NCI-H1694 (cell line): ENCODE data around the gene CCT4.
"Not testable (repeated sequence)": the region's sequence is repeated elsewhere in the genome, so short reads cannot be mapped to it uniquely, and the experiment has no call there.

Source experiments
- DNase-seq: peaks from one replicate; lab custom pipeline; 2025; lab: John Stamatoyannopoulos, UW

Gene CCT4

DNA sequence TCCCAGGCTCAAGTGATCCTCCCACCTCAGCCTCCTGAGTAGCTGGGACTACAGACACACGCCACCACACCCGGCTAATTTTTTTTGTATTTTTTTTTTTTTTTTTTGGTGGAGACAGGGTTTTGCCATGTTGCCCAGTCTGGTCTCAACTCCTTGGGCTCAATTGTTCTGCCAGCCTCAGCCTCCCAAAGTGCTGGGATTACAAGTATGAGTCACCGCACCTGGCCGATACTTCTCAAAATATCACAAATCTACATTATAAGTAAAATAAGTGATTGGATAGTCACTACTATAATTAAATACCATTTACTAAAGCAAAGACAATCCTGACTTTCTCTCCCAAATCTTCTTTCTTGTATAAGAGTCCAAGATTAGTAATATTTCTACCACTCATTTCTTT lies 9.1 kb downstream of the CCT4 start:
- not testable (repeated sequence) for DNase-seq

DNA sequence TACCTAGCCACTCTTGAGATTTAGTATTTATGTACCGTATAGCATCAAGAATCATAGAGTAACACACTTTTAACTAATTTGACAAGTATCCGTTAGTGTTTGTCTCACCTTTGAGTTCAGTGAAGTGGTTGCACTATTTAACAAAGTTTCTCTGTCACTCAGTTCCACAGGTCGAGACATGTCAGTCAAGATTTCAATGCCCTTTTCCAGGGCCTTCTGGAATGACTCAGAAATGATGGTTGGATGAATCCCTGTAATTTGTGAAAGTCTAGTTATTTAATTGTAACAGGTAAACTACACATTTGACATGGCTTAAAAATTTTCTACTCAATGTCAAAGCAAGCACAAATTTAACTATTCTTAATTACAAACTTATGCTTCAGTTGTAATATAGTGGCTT lies 9.7 kb downstream of the CCT4 start:
- no peak for DNase-seq

DNA sequence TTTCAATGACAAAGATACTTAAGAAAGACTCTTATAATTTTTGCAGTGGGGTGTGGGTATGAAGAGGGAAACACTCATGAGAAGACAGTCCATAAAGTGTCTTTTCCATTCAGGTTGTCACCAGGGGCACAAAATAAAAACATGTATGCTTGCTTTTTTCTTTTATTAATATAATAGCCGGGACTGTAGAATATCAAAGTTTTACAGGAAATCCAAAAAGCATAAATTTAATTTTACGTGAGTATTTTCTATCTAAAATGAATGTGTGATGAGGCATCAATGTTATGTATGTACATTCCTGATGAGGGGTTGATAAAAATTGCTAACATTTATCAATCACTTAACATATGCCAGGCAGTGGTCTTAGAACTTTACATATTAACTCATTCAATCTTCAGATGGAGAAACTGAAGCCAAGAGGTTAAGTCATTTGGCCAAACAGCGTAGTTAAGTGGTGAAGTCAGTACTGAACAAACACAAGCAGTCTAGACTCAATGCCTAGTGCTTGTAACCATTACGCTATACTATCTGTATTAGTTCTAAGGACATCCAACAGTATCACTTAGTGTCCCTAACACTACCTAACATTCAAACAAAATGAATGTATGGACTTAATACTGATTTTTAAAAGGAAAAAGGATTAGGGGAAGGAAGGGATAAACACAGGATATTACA lies 10.7 kb downstream of the CCT4 start:
- no peak for DNase-seq

DNA sequence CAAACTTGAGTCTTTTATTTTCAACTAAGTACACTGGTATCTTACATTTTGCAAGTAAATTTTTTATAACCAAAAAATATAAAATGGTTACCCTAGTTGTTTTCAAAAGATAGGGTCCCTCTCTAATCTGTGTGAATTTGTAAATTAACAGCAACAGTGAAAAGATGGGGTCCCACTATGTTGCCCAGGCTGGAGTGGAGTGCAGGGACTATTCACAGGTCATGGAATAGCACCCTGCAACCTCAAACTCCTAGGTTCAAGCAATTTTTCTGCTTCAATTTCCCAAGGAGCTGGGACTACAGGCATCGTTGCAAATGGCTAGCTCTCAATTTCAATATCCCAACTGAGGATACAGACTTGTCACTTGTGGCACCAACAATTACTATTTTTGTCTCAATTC lies 12.1 kb downstream of the CCT4 start:
- DNase-seq = no peak

DNA sequence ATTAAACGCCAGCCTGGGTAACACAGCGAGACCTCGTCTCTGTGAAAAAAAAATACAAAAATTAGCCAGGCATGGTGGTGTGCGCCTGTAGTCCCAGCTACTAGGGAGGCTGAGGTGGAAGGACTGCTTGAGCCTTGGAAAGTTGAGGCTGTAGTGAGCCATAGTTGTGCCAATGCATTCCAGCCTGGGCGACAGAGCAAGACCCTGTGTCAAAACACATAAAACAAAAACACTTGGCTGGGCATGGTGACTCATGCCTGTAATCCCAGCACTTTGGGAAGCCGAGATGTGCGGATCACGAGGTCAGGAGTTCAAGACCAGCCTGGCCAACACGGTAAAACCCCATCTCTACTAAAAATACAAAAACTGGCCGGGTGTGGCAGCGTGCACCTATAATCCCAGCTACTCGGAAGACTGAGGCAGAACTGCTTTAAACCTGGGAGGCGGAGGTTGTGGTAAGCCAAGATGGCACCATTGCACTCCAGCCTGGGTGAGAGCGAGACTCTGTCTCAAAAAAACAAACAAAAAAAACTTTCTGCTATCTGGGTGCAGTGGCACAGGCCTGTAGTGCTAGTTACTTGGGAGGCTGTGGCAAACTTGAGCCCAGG lies 21.9 kb downstream of the CCT4 start:
- DNase-seq = not testable (repeated sequence)

DNA sequence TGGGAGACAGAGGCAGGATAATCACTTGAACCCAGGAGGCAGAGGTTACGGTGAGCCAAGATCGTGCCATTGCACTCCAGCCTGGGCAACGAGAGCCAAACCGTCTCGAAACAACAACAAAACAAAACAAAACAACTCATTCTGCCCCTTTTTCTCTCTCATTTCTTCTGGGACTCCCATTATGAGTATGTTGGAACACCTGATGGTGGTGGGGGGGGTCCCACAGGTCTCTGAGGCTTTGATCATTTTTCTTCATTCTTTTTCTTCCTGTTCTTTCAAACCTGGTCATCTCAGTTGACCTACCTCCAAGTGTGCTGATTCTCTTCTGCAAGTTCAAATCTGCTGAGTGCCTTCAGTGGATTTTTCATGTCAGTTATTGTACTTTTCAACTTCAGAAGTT lies 26.4 kb downstream of the CCT4 start:
- no peak for DNase-seq

DNA sequence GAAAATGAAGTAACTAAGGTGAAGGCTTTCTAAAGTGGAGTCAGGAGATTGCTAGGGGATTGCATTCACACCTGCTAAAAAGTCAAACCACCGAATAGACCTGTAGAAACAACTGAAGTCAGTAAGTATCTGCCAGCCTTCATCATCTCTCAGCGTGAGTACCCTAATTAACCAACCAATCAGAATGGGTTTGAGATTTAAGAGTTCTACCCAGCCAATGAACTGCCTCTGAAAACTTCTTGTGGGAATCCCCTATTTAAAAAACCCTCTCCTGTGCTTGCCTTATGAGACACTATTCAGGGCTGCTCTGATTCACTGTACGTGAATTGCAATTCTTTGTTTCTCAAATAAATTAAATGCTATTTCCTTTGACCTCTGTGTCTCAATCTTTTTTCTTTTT lies 31.2 kb downstream of the CCT4 start:
- no peak for DNase-seq

DNA sequence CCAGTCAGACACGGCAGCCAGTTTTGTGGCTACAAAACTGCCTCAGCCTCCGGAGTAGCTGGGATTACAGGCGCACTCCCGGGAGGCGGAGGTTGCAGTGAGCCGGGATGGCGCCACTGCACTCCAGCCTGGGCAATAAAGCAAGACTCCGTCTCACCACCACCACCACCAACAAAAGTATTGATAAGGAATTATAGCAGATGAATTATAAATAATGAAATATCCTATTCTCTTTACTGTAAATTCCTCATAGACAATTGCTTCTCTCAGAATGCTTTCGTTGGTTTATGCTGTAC lies 33.2 kb downstream of the CCT4 start:
- DNase-seq = no peak

DNA sequence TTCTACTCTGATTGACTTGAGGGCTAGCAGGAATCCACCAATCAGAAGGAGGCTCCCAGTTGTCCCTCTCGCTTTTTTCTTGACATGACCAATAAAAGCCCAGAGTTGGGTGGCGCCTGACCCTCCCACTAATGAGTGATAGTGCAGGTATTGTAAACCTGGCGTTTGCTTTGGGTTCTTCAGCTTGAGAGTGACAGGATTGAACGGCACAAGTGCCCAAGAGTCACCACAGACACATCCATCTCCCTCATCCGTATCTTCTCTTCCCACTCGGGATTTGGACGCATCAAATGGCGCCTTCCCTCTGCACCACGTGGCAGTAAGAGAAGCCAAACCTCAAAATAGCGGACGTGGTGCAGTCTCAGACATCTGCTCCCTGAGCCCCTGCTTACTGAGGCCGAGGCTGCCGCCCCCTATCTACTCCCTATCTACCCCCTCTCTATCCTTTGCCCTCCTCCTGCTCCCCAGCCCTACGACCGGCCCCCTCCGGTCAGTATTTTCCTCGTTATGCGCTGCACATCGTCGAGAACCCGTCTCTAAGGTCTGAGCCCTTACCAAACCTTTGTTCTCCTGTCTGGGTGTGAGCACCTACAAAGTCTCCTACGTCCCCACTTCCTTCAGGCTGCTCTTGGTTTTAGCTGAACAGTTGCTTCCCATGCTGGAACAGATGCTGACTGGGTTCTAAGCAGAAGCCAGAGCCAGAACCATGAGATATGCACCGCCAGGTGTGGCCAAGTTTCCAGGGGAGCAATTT lies 33.7 kb downstream of the CCT4 start:
- peak; percentile 99 for DNase-seq

DNA sequence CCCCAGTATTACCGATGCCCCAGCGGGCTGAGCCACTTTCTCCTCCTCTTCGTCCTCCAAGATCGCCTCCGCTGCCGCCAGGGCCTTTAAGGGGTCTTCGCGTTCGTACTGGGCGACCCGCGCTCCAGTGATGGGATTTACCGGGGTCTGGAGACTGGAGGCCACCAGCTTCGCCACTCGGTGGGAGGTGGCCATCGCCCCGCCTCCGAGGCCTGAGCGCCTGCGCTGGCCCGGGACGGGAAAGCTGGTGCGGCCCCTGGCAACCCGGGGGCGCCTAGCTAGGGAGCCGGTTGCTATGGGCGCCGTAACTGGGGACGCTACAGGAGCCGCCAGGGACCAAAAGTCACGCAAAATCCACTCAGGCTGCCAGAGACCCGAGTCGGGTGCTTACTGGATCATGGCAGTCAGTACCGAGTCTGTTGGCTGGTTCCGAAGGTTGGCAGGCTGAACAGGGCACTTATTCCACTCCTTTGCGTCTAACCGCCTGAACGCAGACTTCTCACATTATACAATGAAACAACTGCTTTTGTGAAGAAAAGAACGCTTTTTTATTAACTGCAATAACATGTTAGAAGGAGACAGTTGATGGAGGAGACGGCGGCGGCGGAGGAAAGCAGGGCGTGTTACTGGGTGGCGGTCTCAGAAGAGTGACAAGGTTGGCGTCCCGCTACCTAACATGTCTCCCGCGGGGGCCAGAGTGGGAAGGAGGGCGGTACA lies 34.5 kb downstream of the CCT4 start, which contains the start of gene FAM161A:
FAM161A (minus strand) TSS at position 214 of the 717 bp plus-strand sequence; CDS start at position 195, 19 bp downstream.
- peak; percentile 73 for DNase-seq

DNA sequence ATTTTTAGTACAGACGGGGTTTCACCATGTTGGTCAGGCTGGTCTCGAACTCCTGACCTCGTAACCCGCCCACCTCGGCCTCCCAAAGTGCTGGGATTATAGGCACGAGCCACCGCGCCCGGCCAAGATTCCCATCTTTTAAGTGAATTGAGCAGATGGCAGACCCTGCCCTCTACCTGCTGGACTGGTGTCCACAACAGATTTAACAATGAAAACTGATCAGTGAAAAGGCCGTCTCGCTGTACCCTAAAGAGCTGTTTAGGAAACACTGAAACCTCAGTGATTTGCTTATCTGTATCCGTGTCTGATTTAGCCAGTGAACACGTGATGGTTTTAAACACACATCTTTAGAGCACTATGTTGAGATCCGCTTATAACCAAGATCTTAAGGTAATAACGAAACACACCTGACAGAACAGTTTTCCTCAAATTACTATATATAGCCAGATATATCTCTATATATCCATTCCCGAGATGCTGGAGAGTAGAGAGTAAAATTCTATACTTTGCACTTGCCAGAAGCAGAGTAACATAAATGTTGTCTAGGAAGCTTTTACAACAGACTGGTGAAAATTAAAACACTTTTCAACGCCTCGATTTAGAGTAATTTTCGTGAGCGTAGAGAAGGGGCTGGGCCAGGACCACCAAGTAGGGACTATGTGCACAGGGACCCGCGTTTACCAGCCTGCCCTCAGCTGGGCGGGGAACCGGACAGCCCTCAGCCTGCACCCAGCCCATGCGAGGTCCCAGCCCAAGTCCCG lies 35.2 kb downstream of the CCT4 start:
- DNase-seq = peak; percentile 8

DNA sequence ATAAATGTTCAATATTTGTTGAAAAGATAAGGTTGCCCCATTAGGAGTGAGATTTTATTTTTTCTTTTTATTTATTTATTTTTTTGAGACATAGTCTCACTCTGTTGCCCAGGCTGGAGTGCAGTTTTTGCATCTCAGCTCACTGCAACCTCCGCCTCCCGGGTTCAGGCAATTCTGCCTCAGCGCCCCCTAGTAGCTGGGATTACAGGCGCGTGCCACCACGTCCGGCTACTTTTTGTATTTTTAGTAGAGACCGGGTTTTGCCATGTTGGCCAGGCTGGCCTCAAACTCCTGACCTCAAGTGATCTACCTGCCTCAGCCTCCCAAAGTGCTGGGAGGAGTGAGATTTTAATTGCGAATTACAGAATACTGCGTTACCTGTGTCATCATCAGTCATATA lies 37.2 kb downstream of the CCT4 start:
- not testable (repeated sequence) for DNase-seq

DNA sequence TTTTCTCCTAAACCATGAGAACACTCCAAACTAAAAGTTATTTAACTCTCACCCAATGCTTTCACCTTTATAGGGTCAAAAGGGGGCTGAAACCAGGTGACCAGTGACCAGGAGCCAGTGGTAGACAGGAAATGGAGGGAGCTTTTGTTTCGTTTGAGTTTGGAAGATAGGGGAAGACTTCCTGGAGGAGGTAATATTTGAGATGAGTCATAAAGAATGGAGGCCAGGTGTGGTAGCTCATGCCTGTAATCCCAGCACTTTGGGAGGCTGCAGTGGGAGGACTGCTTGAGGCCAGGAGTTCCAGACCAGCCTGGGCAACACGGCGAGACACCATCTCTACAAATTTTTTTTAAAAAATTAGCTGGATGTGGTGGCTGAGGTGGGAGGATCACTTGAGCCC lies 43.1 kb downstream of the CCT4 start:
- DNase-seq = no peak

DNA sequence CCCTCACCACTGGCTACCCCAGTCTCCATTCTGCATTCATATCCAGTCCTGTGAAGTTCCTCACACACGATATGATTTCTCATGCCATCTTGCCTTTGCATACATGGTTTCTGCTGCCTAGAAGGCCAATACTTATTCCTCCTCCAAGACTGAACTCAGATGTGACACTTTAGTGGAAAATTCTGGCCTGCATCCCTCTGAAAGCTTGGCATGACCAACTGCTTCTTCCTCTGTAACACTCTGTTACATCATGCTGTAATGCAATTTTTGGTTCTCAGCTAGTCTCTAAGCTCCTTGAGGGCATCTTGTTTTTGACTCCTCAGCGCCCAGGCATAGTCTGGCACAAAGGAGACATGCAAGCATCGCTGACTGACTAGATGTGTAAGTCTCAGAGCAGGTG lies 47.2 kb downstream of the CCT4 start:
- no peak for DNase-seq

DNA sequence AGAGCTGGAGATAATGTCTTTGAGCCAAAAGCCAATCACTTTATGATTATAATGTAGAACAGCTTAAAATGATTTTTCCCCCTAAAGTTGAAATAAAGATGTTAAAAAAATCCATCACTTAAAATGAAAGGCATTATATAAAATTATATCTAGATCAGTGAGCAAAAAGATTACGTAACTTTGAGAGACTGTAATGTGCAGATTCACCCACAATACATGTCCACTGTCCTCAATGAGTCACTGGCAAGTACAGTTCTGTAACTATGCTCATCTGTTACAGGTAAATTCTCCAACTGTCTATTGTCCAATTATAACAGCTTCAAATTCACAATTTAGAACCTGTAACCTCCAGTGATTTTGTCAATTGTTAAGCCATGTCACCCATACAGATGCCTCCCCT lies 53.6 kb downstream of the CCT4 start:
- no peak for DNase-seq

DNA sequence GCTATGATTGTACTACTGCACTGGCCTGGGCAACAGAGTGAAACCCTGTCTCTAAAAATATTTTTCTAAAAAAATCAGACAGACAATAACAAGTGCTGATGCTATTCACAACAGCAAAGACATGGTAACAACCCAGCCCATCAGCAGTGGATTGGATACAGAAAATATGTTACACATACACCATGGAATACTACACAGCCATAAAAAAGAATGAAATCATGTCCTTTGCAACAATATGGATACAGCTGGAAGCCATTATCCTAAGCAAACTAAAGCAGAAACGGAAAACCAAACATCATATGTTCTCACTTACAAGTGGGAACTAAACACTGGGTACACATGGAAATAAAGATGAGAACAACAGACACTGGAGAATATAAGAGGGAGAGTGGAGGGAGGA lies 54.5 kb downstream of the CCT4 start:
- DNase-seq = no peak

DNA sequence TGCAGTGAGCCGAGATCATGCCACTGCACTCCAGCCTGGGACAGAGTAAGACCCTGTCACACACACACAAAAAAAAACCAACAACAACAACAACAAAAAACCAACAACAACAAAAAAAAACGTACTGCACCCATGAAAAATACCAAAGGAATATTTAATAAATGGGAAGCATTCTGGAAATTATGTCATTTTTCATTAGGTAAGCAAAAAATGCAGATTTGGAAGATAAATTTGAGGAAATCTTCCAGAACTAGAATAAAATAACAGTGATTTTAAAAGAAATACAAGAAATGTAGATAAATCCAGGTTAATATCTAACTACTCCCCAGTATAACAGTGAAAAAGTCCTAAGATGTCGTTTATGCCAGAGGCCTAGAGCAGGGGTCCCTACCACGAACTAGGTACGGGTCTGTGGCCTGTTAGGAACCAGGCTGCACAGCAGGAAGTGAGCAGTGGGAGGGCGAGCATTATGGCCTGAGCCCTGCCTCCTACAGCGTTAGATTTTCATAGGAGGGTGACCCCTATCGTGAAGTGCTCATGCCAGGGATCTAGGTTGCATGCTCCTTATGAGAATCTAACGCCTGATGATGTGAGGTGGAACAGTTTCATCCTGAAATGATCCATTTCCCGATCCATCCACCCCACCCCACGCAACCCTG lies 56.1 kb downstream of the CCT4 start:
- no peak for DNase-seq

DNA sequence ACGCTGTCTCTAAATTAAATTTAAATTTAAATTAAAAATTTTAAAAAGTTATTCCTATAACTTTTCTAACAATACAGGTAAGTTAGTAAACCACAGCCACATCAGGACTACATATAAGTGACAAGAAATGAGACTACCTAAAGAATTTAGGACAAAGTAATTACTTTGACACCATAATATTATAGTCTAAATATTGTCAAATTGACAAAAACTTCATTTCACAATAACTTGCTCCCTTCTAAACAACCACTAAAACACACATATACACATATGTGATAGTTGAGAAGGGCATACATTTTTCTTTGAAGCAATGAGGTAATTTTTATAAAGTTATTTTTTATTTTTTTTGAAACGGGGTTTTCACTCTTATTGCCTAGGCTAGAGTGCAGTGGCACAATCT lies 66.2 kb downstream of the CCT4 start:
- no peak for DNase-seq
